Lung microvascular endothelial cell (primary cell): ENCODE measurements around the gene SLC38A5. TPM values are rescaled to one million over a fixed set of nuclear protein-coding genes. Genes with fewer than 3 reads are reported as not detected.
"Not testable (repeated sequence)": the region's sequence is repeated elsewhere in the genome, so short reads cannot be mapped to it uniquely, and the experiment has no call there.

Experiments used
- DNase-seq, 2 donors: peaks; one replicate each; pipeline versions ENCODE4 v3.0.0 to v3.0.0-alpha.2; 2010; ENCODE audit warnings: low read depth in 2 of 2
- total RNA-seq: library from RNA; depleted of rRNA; stranded (reverse); fragments of >200 nt; gene quantifications from 2 replicates; pipeline ENCODE4 v1.2.1, GENCODE V29; 2014

Gene SLC38A5
- 4.2 and 12.2 TPM in 2 replicates for total RNA-seq

GRCh38 chrX:48470110-48470832 lies at the start of gene SLC38A5:
Gene SLC38A5, minus strand, starts transcription at chrX:48470260. Its CDS starts 2,336 bp downstream, at chrX:48467924.
- DNase-seq, result no peak

- not testable (repeated sequence) for DNase-seq
These were observed 49.4 kb upstream of the SLC38A5 start for GRCh38 chrX:48519481-48519880.

GRCh38 chrX:48516987-48517386 lies 46.9 kb upstream of the SLC38A5 start:
- DNase-seq, result no peak

- DNase-seq, result no peak
These were observed 46.2 kb upstream of the SLC38A5 start for GRCh38 chrX:48516285-48516684.

- DNase-seq, result no peak
These were observed 45.8 kb upstream of the SLC38A5 start for GRCh38 chrX:48515842-48516241.

GRCh38 chrX:48514868-48515460 lies 44.9 kb upstream of the SLC38A5 start:
- no peak for DNase-seq

GRCh38 chrX:48514126-48514806 lies 44.2 kb upstream of the SLC38A5 start:
- DNase-seq, result no peak

GRCh38 chrX:48513670-48514069 lies 43.6 kb upstream of the SLC38A5 start:
- DNase-seq, result no peak

GRCh38 chrX:48512371-48512935 lies 42.4 kb upstream of the SLC38A5 start:
- no peak for DNase-seq

GRCh38 chrX:48511560-48511959 lies 41.5 kb upstream of the SLC38A5 start:
- peak; percentile 35 to 47 for DNase-seq

- DNase-seq, result no peak
These were observed 39.6 kb upstream of the SLC38A5 start for GRCh38 chrX:48509619-48510018.

- no peak for DNase-seq
These were observed 39.2 kb upstream of the SLC38A5 start for GRCh38 chrX:48509245-48509590.

GRCh38 chrX:48508400-48509244 lies 38.6 kb upstream of the SLC38A5 start, which contains the start of gene PORCN:
Gene PORCN, plus strand, starts transcription at chrX:48508992. Its CDS starts 829 bp downstream, at chrX:48509821.
- DNase-seq, result peak; percentile 61 to 63

GRCh38 chrX:48507246-48507645 lies 37.2 kb upstream of the SLC38A5 start:
- no peak for DNase-seq

- DNase-seq, result no peak
These were observed 35.4 kb upstream of the SLC38A5 start for GRCh38 chrX:48505481-48505880.

- DNase-seq, result no peak
These were observed 34.2 kb upstream of the SLC38A5 start for GRCh38 chrX:48504261-48504660.

GRCh38 chrX:48498374-48498809 lies 28.3 kb upstream of the SLC38A5 start:
- peak; percentile 45 to 58 for DNase-seq

GRCh38 chrX:48497871-48498270 lies 27.8 kb upstream of the SLC38A5 start:
- DNase-seq, result no peak

- no peak for DNase-seq
These were observed 26.6 kb upstream of the SLC38A5 start for GRCh38 chrX:48496660-48497059.

GRCh38 chrX:48493890-48494364 lies 23.9 kb upstream of the SLC38A5 start:
- DNase-seq, result peak; percentile 48 to 51

GRCh38 chrX:48492293-48492910 lies 22.3 kb upstream of the SLC38A5 start:
- DNase-seq, result peak in 1 of 2 donors; percentile 30
